Choroid plexus epithelial cell (primary cell): ENCODE results near the gene CNNM4.
A peak's percentile ranks its signal among the peaks of the same experiment; 100 is the strongest.

Source experiments
- DNase-seq: peaks from one replicate; pipeline ENCODE4 v3.0.0-alpha.2; 2010; ENCODE audit warnings: low read depth
- H3K4me3 ChIP-seq: 2 replicates; pipeline ENCODE4 v1.5.1; 2011; ENCODE audit warnings: low read depth, mild to moderate bottlenecking, control low read depth, low read length, moderate library complexity
- CTCF ChIP-seq: conservative IDR thresholded peaks from 2 replicates; pipeline ENCODE4 v1.5.1; 2011; ENCODE audit warnings: low read depth, mild to moderate bottlenecking, control low read depth, inconsistent platforms, low read length, moderate library complexity

The CNNM4 gene

GRCh38 chr2:96760036-96760985 lies at the start of gene CNNM4:
CNNM4 (plus strand) TSS chr2:96760902; CDS start chr2:96761000, 98 bp downstream.
- peak; percentile 24 for TF ChIP-seq CTCF
- H3K4me3 ChIP-seq = peak within 1 kb of the TSS; percentile 75
- peak; percentile 91 for DNase-seq

GRCh38 chr2:96710985-96711384 lies 49.7 kb upstream of the CNNM4 start:
- no peak for DNase-seq
- TF ChIP-seq CTCF = no peak
- H3K4me3 ChIP-seq = no peak overlapping the region

- no peak overlapping the region for H3K4me3 ChIP-seq
- DNase-seq = peak; percentile 44
- no peak for TF ChIP-seq CTCF
Measured at GRCh38 chr2:96715658-96716057, 45.0 kb upstream of the CNNM4 start.

GRCh38 chr2:96716388-96716787 lies 44.3 kb upstream of the CNNM4 start:
- DNase-seq = no peak
- TF ChIP-seq CTCF = no peak
- H3K4me3 ChIP-seq = no peak overlapping the region

- no peak for DNase-seq
- H3K4me3 ChIP-seq = no peak overlapping the region
- TF ChIP-seq CTCF = no peak
Measured at GRCh38 chr2:96726131-96726530, 34.6 kb upstream of the CNNM4 start.

GRCh38 chr2:96727431-96727830 lies 33.3 kb upstream of the CNNM4 start:
- no peak for TF ChIP-seq CTCF
- H3K4me3 ChIP-seq = no peak overlapping the region
- peak; percentile 87 for DNase-seq

GRCh38 chr2:96729748-96730147 lies 31.0 kb upstream of the CNNM4 start:
- no peak for TF ChIP-seq CTCF
- DNase-seq = no peak

More at GRCh38 chr2:96729748-96730147, 31.0 kb upstream of the CNNM4 start:
- no peak overlapping the region for H3K4me3 ChIP-seq
